NK-92 (cell line): ENCODE results near the gene UEVLD.

Experiments
- DNase-seq: peaks from one replicate; lab custom pipeline; 2025; ENCODE audit not compliant: unreplicated experiment; lab: John Stamatoyannopoulos, UW

Gene UEVLD

DNA sequence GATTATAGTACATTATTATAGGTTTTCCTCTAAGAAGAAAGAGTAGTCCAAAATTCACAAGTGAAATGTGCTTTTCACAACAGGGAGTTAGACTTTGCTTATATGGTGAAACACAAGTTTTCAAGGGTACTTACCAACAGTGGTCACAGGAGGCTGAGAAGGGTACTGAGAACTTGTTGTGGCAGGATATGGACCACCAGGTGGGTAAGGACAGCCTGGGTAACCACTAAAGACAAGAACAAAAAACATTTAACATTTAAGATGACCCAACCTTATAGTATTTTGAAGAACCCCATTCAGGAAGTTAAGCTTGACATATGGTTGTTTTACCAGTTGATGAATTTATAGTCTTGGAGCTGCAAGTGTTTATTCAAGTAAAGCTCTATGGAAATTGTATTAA lies 86.2 kb downstream of the UEVLD start:
- DNase-seq: no peak

- DNase-seq: no peak
Observed at GRCh38 chr11:18501629-18502028, 86.9 kb downstream of the UEVLD start.

DNA sequence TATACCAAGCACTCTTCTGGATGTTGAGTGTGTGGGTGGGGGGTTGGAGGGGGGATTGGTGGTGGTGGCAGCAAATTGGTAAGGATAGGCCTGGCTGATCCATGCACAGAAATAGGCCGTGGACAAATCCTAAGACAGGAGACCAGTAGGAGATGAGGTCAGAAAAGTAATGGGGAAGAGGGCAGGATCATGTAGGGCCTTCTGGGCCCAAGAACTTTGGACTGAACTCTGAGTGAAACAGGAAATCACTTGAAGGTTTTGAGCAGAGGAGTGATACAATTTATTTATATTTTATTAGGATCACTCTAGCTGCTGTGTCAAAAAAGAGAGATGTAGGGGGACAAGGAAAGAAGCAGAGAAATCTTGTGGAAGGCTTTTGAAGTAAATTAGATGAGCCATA lies 90.5 kb downstream of the UEVLD start:
- no peak for DNase-seq

- no peak for DNase-seq
Observed at GRCh38 chr11:18495703-18496102, 92.8 kb downstream of the UEVLD start.

DNA sequence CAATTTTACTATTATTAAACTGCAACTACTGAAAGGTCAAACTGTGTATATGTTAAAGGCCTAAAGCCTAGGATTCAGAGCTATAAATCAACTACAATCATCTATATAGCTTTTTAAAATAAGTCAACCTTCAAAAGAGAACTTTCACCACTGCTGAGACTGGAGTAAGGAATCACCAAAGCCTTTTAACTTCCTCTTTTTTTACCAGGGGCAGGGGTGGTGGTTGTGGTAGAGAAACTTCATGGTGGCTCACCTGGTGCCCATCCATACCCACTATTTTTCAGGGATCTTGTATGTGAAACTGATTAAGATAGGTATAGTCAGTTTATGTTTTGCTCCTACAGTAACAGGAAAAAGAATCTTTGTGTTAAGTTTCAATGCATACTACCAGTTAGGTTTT lies 93.3 kb downstream of the UEVLD start:
- no peak for DNase-seq

DNA sequence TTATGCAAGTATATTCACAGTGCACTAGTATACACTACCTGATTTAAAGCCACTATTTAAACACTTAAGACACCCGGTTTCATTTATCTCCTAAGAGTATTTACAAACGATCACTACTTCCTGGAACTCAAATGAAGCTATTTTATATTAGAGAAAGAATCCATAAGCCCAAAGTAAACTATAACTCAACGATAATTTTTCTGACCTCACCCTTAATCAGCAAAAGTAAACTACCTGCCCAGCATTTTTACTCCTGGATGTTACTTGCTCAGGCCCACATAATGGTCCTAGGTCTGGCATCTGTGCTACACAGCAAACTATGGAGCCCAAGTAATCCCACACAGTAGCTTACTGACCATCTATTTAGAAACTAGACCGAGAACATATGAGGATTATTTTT lies 95.2 kb downstream of the UEVLD start:
- no peak for DNase-seq

DNA sequence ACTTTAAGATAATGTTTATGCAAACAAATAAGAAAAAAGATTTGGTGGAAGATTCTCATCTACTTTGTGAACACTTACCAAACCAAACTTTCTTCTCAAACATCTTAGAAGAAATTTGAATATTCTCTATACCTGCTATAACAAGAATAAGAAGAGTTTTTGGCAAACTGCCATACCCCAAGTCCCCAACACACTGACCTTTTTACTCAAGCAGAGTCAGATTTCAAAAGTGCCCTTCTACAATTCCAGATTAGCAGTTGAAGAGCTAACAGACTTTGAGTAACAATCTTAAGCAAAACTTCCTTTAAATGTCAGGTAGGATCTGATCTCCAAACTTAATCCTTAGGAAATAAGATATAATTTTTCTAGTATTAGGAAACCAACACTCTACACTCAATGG lies 95.6 kb downstream of the UEVLD start:
- no peak for DNase-seq

DNA sequence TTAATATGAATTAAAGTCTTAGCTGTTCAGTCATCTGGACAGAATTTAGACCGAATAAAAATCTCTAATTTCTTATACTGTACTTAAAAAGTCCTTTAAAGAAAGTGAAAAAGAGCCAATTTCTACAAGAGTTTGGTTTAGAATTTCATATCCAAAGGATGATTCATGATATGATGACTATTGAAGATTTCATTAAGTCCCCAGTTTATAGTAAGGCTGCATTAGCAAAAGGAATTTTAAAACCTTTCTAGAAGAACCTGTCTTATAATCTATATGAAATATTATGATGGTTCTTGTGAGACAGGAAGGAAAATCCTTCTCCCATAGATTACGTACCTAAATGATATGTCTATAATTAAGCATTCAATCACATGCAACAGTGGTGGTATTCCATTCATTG lies 96.6 kb downstream of the UEVLD start:
- DNase-seq: no peak

DNA sequence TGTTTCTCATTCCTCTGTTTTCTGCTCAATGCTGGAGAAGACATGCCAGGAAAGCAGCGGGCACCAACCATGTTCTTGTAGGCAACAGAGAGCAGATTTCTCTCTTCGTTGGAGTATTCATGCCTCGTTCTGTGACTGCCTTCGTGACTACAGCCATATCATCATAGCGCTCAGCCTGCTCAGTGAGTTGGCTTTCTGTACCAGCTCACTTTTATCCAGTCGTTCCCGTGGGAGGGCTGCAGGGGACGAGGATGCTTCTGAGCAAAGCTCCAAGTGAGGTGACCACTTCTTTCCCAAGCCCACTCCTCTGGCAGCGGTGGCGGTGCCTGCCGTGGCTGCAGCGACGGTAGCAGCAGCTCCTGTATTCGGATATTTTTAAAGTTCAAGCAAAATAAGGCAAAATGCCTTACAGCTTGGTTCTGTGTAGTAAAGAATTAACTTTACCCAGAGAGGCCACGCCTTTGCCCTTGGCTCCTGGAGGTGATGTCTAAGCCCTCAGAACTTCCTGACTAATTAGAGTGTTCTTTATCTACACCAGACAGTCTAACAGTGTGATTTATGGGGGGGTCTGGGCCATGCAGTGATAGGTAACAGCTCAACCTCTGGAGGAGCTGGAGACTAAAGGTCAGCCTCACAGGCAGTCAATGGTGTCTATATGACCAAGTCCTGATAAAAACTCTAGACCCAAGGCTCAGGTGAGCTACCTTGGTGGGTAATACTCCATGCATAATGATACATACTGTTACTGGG lies 97.6 kb downstream of the UEVLD start:
- no peak for DNase-seq

DNA sequence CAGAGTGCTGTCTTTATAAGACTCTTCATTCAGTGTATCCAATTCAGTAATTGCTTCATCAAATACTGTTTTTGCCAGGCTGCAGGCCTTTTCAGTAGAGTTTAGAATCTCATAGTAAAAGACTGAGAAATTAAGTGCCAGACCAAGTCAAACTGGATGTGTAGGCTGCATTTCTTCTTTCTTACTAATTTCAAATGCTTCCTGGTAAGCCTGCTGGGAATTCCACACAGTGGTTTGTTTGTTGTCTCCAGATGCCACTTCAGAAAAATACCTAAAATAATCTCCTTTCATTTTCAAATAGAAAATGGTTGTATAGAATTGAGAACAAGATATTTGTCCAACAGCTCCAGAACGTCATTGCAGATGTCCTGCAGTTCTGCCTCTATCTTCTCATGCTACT lies 98.2 kb downstream of the UEVLD start:
- DNase-seq: no peak

DNA sequence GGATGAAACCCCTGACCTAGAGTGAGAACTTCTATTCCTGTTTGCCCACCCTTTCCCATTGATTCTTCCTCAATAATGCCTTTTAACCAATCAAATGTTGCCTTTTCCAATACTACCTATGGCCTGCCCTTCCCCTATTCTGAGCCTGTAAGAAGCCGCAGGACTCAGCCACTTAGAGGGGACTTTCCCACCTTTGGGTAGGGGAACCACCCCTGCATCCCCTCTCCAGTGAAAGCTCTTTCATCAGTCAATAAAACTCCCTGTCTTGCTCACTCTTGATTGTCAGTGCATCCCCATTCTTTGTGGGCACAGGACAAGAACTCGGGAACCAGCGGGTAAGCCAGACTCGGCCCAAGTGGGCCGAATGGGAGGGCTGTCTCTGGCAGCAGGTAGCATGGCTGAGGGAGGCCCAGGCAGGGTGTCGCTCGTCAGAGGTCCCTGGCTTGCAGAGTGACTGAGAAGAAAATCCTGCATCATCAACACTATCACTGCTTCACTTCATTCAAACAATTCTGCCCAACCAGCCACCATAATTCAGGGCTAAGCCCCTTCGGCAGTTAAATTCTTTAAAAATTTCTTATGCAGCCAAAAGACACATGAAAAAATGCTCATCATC lies 102.5 kb downstream of the UEVLD start:
- DNase-seq: no peak
